ENCODE data around the gene CASQ1.

Gene CASQ1

GRCh38 chr1:160189649-160190625 is at the start of gene CASQ1:
Gene CASQ1 (plus strand): TSS chr1:160190575. CDS start chr1:160190752, 177 bp downstream.
- no peak for DNase-seq (ENCODE audit: extremely low read depth, low read depth)
- no peak for TF ChIP-seq CTCF (IDR thresholded peaks at IDR 0.05; ENCODE audit: low read depth, low read length)

- TF ChIP-seq CTCF (IDR thresholded peaks at IDR 0.05; ENCODE audit: low read depth, low read length), result no peak
- no peak for DNase-seq (ENCODE audit: extremely low read depth, low read depth)
These were observed 46.7 kb upstream of the CASQ1 start for GRCh38 chr1:160143695-160144094.

- no peak for TF ChIP-seq CTCF (IDR thresholded peaks at IDR 0.05; ENCODE audit: low read depth, low read length)
- DNase-seq (ENCODE audit: extremely low read depth, low read depth), result no peak
These were observed 45.5 kb upstream of the CASQ1 start for GRCh38 chr1:160144921-160145320.

- no peak for TF ChIP-seq CTCF (IDR thresholded peaks at IDR 0.05; ENCODE audit: low read depth, low read length)
- no peak for DNase-seq (ENCODE audit: extremely low read depth, low read depth)
These were observed 44.3 kb upstream of the CASQ1 start for GRCh38 chr1:160146107-160146506.

GRCh38 chr1:160148121-160148520 is 42.3 kb upstream of the CASQ1 start:
- no peak for TF ChIP-seq CTCF (IDR thresholded peaks at IDR 0.05; ENCODE audit: low read depth, low read length)
- DNase-seq (ENCODE audit: extremely low read depth, low read depth), result no peak

GRCh38 chr1:160149233-160149632 is 41.1 kb upstream of the CASQ1 start:
- no peak for DNase-seq (ENCODE audit: extremely low read depth, low read depth)

More at GRCh38 chr1:160149233-160149632, 41.1 kb upstream of the CASQ1 start:
- TF ChIP-seq CTCF (IDR thresholded peaks at IDR 0.05; ENCODE audit: low read depth, low read length), result no peak
